Mucosa of descending colon (tissue), 3 donors: ENCODE results near the gene NSUN7. TPM values are rescaled to one million over a fixed set of nuclear protein-coding genes. Genes with fewer than 3 reads are reported as not detected.

ENCODE experiments used
- ATAC-seq: fragments of 200-7000 bp; cut with Tn5 transposase; one replicate; pipeline ENCODE4 v1.9.1; 2020; ENCODE audit warnings: mild to moderate bottlenecking, moderate library complexity
- DNase-seq, 3 donors: peaks; one replicate each; pipeline ENCODE4 v3.0.0-alpha.2; 2020
- H3K36me3 ChIP-seq: fragments of 200-600 bp; one replicate; pipeline ENCODE4 v1.8.0; 2021; ENCODE audit warnings: low read depth, mild to moderate bottlenecking
- H3K4me1 ChIP-seq: fragments of 200-600 bp; one replicate; pipeline ENCODE4 v1.8.0; 2021; ENCODE audit warnings: low read depth, mild to moderate bottlenecking
- H3K4me3 ChIP-seq: fragments of 200-600 bp; one replicate; pipeline ENCODE4 v1.8.0; 2021; ENCODE audit warnings: mild to moderate bottlenecking
- H3K9me3 ChIP-seq: fragments of 200-600 bp; one replicate; pipeline ENCODE4 v1.8.0; 2021; ENCODE audit warnings: mild to moderate bottlenecking
- CTCF ChIP-seq: fragments of 200-600 bp; IDR thresholded peaks from one replicate; pipeline ENCODE4 v1.8.0; 2022; ENCODE audit warnings: antibody characterized with exemption, mild to moderate bottlenecking
- intact Hi-C, 2 donors: fragments of 100-400 bp; cut with DNase I in 1 of 2; cut with micrococcal nuclease in 1 of 2; formaldehyde crosslinking; loops; one replicate each; pipeline versions ENCODE4 v1.11.0 to v1.11.1; 2022; cut with DNase I, micrococcal nuclease
- total RNA-seq, 3 donors: library from RNA; stranded (reverse); fragmentation: NEBNext Ultra II Directional in 2 of 3; extraction: Animal tissue kit (Norgen Biotek cat#: 25700) in 2 of 3; gene quantifications; one replicate each; pipeline versions ENCODE4 v1.2.1 to v1.2.4, GENCODE V29; 2021 to 2023
- donor health status: DM: no; HTN: no; CAD: no; lungs with moderate emphysema.
- donor health status: DM: no; HTN: no; CAD: no.
- donor health status: DM: no; HTN: yes; CAD: no.

NSUN7 gene
- total RNA-seq, 3 donors from 2014 or later = 5.6 to 18.1 (median 11.7) TPM

- DNase-seq (no peak), ATAC-seq (no peak)
- TF ChIP-seq CTCF = no peak
- peaks cover 9% of the 10 kb centered on the region for H3K4me1 ChIP-seq
- intact Hi-C loops = no loop called here
- no peak overlapping the region for H3K4me3 ChIP-seq
- H3K36me3 ChIP-seq = no peaks in the 10 kb centered on the region
- no peaks in the 10 kb centered on the region for H3K9me3 ChIP-seq
These were observed 36.0 kb upstream of the NSUN7 start for GRCh38 chr4:40713798-40714197.

GRCh38 chr4:40718586-40718985, 31.2 kb upstream of the NSUN7 start:
- Histone ChIP-seq H3K9me3 (no peaks in the 10 kb centered on the region), H3K4me3 (no peak overlapping the region), H3K36me3 (no peaks in the 10 kb centered on the region), H3K4me1 (peaks cover 24% of the 10 kb centered on the region)
- DNase-seq = peak; percentile 82 to 86 (median 85)
- intact Hi-C loops = no loop called here
- ATAC-seq = peak; percentile 69
- TF ChIP-seq CTCF = no peak

- H3K4me1 ChIP-seq = peaks cover 24% of the 10 kb centered on the region
- DNase-seq = peak in 1 of 3 donors; percentile 45
- no peaks in the 10 kb centered on the region for H3K36me3 ChIP-seq
- no peak overlapping the region for H3K4me3 ChIP-seq
- H3K9me3 ChIP-seq = no peaks in the 10 kb centered on the region
- intact Hi-C loops = no loop called here
- ATAC-seq = peak; percentile 83
- TF ChIP-seq CTCF = peak; percentile 13
These were observed 30.6 kb upstream of the NSUN7 start for GRCh38 chr4:40719008-40719623.

DNA sequence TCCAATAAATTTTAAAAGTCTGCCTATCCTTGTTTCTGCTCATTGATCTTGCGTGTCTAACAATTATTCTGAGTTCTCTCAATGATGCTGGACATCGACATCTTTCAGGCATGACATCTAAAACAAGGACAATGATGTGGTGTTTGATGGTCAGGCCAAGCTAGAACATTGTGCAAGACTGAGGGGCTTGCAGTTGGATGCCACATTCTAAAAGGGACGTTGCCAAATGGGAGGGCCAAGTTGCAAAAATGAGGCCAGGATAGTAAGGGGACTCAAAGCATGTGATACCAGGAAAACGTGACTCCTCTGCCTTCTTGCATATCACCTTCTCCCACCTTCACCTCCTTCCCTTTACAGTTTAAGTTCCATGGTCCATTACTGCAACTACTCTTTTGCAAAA, 29.4 kb upstream of the NSUN7 start:
- DNase-seq (no peak), ATAC-seq (no peak)
- TF ChIP-seq CTCF = no peak
- H3K4me3 ChIP-seq = no peak overlapping the region
- H3K36me3 ChIP-seq = no peaks in the 10 kb centered on the region
- intact Hi-C loops = no loop called here
- no peaks in the 10 kb centered on the region for H3K9me3 ChIP-seq
- H3K4me1 ChIP-seq = peaks cover 24% of the 10 kb centered on the region

GRCh38 chr4:40720916-40721315, 28.8 kb upstream of the NSUN7 start:
- DNase-seq (no peak), ATAC-seq (no peak)
- Histone ChIP-seq H3K4me3 (no peak overlapping the region), H3K9me3 (no peaks in the 10 kb centered on the region), H3K36me3 (no peaks in the 10 kb centered on the region), H3K4me1 (peaks cover 24% of the 10 kb centered on the region)
- intact Hi-C loops = no loop called here
- no peak for TF ChIP-seq CTCF

- Histone ChIP-seq H3K36me3 (no peaks in the 10 kb centered on the region), H3K9me3 (no peaks in the 10 kb centered on the region), H3K4me3 (no peak overlapping the region), H3K4me1 (peaks cover 24% of the 10 kb centered on the region)
- TF ChIP-seq CTCF = no peak
- DNase-seq (no peak), ATAC-seq (peak; percentile 9)
- intact Hi-C loops = no loop called here
These were observed 28.0 kb upstream of the NSUN7 start for GRCh38 chr4:40721730-40722171.
